ENCODE results near the gene CARD11.
"Not testable (repeated sequence)": the region's sequence is repeated elsewhere in the genome, so short reads cannot be mapped to it uniquely, and the experiment has no call there.

Gene CARD11

GRCh38 chr7:3063016-3063753, 19.5 kb upstream of the CARD11 start:
- no peak for DNase-seq

DNA sequence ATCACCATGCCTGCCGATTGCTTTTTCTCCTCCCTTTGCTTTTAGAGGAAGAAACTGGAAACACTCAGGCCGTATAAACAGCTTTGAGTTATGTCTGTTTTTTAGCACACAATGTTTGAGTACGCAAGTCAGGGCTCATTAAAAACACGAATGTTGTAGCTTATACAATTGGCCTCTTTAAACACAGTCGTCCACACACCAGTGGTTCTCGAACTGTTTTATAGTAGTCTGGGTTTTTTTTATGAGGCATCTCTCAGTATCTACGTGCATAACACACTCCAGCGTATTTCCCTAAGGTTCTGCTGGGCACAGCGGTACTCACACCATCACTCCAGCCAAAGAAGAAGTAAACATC, 13.4 kb upstream of the CARD11 start:
- no peak for DNase-seq

DNA sequence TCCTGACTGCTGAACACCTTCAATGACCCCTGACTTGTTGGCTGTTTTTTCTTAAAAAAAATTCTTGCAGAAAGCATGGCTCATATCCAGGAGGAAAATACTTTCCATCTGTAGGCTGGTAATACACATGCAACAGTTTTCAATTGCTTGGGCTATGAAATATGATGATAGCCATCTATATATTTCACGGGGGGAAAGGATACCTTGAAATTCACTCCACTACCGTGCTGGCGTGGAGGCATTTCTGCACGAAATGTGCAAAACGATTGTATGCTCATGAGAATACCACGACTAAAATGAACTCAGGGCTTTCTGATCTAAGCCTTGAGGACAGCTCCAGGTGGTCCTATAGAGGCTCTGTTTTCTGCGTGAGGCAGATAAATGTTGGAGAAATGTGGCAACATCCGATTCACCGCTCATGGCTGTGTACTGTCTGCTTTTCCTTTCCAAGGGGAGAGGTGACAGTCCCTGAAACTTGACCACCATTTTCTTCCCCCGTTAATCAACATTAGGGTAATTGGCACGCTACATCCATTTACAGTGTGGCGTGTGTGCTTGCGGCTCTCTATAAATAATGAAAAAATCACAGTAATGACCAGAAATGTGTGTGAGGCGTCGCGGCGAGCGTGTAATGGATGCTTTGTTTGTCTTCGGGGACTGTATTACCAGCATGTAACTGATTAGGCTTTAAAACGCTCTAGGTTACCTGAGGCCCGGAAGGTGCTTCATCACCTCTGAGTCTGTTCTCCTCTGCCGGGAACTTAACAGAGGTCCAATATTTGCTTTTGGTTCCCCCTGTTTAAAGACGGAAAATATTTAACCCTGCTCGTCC, 12.8 kb upstream of the CARD11 start:
- DNase-seq: no peak

- DNase-seq: no peak
Measured at GRCh38 chr7:3055626-3056025, 12.0 kb upstream of the CARD11 start.

- DNase-seq: no peak
Measured at GRCh38 chr7:3042861-3043489, 692 bp downstream of the CARD11 start.

DNA sequence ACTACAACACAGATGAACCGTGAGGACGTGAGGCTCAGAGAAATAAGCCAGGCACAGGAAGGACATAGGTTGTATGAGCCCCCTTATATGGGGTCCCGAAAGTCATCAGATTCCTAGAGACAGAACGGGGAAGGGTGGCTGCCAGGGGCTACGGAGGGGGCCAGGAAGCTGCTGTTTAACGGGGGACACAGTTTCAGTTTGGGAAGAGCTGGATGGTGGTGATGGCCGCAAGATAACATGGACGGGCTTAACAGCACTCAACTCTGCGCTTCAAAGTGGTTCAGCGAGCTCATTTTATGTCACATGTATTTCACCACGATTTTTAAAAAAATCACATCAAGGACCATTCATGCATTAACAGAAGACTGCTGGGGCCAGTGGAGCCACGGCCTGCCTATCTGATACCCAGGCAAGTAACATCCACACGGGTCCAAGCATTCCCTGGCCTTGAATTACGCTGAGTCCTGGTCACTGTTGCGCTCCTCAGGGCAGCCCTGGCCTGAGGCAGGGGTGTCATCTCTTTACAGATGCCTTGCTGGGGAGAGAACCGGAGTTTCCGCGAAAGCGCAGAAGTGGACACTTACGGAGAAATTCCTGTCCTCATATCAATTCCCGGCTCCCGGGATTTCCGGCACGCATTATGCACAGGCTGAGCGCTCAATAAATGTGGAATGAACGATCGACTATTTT, 1.5 kb downstream of the CARD11 start:
- no peak for DNase-seq

GRCh38 chr7:3039787-3040186, 3.9 kb downstream of the CARD11 start:
- DNase-seq: no peak

GRCh38 chr7:3038011-3038410, 5.7 kb downstream of the CARD11 start:
- DNase-seq: not testable (repeated sequence)

DNA sequence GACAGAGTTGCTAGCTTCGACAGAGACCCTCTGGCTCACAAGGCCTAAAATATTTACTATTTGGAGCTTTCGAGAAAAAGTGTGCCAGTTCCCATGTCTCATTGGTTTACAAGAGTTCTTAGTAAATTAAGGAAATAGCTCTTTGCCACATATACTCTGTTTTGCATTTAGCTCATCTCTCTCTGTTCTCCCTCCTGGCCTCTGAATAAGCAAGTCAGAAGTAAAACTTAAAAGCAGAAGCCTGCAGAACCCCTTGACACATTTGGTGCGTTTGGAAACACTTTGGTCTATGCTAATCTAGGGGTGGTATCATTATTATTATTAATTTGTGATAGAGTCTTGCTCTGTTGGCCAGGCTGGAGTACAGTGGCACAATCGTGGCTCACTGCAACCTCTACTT, 6.4 kb downstream of the CARD11 start:
- DNase-seq: no peak

GRCh38 chr7:3034591-3035150, 9.0 kb downstream of the CARD11 start:
- no peak for DNase-seq

DNA sequence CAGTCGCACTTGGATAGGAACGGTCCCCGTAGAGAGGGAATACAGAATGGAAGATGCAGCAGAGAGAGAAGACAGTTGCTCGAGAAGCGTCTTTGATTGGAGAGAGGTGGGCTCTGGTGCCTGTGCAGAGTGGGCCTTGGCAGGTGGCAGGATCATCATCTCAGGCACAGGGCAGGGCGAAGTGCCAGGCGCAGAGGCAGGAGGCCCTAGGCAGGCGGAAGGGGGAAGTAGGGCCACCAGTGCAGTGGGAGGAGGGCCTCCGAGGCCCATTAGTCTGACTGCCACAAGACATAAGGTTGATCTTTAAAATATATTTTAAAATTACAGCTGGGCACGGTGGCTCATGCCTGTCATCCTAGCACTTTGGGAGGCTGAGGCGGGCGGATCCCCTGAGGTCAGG, 10.1 kb downstream of the CARD11 start:
- no peak for DNase-seq

DNA sequence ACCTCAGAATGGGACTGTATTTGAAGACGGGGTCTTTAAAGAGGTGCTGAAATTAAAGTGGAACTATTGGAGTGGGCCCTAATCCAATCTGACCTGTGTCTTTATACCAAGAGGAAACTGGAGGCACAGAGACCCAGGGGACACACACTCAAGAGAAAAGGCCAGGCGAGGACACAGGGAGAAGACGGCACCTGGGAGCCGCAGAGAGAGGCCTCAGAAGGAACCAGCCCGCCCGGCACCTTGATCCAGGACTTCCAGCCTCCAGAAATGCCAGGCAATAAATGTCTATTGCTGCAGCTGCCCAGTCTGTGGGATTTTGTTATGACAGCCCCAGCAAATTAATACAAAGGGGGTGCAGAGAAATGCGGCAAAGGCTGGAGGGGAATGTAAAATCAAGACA, 10.5 kb downstream of the CARD11 start:
- DNase-seq: no peak

DNA sequence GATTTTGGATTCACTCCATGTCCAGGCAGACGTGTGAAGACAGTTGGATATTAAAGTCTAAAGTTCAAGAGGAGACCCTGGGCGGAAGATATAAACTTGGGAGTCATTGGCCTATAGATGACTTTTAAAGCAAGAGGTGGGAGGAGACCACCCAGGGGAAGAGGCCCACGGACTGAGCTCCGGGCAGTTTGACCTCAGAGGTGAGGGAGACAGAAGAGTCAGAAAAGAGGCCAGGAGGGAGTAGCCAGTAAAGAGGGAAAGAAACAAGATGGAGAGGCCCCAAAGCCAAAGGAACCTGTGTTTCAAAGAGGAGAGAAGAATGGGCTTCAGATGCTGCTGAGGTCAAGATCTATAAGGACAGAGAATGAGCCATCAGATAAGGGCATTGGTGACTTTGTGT, 11.4 kb downstream of the CARD11 start:
- no peak for DNase-seq

DNA sequence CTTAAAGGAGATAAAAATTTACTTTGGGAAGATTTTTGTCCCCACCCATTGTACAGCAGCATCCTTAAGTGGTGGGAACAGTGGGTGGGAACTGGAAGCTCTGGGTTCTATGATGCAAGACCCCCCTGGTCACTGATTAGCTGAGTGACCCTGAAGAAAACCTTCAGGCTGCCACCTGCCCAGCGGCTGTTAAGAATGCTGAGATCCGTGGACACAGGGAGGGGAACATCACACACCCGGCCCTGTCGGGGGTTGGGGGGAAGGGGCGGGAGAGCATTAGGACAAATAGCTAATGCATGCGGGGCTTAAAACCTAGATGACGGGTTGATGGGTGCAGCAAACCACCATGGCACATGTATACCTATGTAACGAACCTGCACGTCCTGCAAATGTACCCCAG, 14.5 kb downstream of the CARD11 start:
- no peak for DNase-seq

- DNase-seq: no peak
Measured at GRCh38 chr7:3028758-3029093, 14.9 kb downstream of the CARD11 start.

- DNase-seq: no peak
Measured at GRCh38 chr7:3028071-3028757, 15.5 kb downstream of the CARD11 start.

DNA sequence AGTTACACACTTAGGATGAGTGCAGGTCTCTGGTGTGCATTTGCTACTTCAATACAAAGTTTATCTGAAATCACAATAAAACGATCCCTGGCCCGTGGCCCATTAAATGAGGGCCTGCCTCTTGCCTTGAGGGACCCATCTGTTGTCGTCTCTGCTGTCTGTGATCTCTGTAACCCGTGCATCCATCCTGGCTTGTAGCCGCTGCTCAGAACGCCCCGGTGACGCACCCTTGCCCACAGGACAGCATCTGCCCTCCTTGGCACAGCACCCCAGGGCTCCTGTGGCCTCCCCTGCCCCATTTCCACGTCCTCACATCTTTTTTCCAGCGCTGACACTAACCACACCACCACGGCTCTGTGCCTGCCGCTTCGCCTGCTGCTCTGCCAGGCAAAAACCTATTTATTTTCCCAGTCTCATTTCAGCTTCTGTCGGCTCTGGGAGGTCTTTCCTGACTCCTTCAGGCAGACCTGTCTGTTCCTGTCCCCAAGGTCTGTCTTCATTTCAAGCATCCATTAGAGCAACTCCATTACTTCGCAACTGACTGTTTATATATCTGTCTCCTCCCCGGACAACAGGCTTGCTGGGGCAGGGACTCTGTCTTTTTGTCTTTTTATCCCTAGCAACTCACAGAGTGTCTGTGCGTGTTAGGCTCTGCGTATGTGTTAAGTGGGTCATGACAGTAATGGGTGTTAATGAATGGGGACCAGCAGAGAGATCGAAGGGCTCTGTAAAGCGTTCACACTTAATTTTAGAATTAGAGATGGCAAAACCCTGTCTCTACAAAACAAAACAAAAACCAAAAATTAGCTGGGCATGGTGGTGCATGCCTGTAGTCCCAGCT, 16.4 kb downstream of the CARD11 start:
- DNase-seq: no peak

DNA sequence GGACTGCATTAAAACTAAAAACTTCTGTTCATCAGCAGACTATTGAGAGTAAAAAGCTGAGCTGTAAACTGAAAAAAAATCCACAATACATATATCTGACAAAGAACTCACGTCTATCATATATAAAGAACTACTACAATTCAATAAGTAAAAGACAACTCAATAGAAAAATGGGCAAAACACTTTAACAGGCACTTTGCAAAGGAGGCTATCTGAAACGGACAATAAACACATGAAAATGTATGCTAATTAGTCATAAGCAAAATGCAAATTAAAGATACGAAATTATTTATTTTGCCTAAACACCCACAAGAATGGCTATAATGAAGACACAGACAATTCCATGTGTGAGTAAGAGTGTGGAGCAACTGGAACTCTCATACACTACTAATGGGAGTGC, 18.1 kb downstream of the CARD11 start:
- no peak for DNase-seq

DNA sequence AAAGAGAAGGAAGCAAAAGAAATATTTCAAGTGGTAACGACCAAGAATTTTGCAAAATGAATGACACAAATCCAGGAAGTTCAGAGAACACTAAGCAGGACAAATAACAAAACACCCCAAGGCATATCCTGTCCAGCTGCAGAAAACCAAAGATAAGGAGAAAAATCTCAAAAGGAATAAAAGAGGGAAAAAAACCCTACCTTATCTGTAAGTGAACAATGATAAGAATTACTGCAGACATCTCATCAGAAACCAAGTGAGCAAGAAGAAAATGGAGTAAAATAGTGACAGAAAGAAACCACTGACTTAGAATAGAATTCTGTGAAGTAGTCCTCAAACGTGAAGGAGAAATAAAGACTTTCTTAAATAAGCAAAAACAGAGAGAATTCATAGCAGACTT, 21.8 kb downstream of the CARD11 start:
- no peak for DNase-seq

DNA sequence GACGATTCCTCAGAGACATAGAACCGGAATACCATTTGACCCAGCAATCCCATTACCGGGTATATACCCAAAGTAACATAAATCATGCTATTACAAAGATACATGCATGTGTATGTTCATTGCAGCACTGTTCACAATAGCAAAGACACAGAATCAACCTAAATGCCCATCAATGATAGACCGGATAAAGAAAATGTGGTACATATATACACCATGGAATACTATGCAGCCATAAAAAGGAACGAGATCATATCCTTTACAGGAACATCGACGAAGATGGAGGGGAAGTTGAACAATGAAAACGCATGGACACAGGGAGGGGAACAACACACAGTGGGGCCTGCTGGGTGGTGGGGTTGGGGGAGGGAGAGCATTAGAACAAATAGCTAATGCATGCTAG, 22.4 kb downstream of the CARD11 start:
- not testable (repeated sequence) for DNase-seq

GRCh38 chr7:3020416-3020815, 23.3 kb downstream of the CARD11 start:
- DNase-seq: no peak

DNA sequence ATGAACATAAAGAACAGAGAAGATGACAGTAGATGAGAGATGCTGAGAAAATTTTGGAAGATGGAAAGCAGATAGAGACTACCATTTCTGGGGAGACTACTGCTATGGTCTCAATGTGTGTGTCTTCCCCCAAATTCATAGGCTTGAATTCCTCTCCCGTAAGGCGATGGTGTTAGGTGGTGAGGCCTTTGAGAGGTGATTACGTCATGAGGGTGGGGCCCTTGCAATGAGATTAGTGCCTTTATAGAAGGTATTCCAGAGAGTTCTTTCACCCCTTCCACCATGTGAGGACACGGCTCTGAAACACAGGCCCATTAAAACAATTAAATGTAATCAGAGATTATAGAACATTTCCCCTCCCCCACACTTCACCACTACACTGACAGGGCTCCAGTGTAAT, 23.9 kb downstream of the CARD11 start:
- DNase-seq: peak; percentile 16

Data from NCI-H82 (cell line).